ENCODE results near the gene ANKRD36B.
A peak's percentile ranks its signal among the peaks of the same experiment; 100 is the strongest.
"Not testable (repeated sequence)": the region's sequence is repeated elsewhere in the genome, so short reads cannot be mapped to it uniquely, and the experiment has no call there.

The ANKRD36B gene

GRCh38 chr2:97590515-97591394, 1.1 kb upstream of the ANKRD36B start:
- peak overlapping the region; percentile 45 for H3K4me3 ChIP-seq (ENCODE audit: control insufficient read depth, low read depth, low read length)
- TF ChIP-seq, protein P1, sequence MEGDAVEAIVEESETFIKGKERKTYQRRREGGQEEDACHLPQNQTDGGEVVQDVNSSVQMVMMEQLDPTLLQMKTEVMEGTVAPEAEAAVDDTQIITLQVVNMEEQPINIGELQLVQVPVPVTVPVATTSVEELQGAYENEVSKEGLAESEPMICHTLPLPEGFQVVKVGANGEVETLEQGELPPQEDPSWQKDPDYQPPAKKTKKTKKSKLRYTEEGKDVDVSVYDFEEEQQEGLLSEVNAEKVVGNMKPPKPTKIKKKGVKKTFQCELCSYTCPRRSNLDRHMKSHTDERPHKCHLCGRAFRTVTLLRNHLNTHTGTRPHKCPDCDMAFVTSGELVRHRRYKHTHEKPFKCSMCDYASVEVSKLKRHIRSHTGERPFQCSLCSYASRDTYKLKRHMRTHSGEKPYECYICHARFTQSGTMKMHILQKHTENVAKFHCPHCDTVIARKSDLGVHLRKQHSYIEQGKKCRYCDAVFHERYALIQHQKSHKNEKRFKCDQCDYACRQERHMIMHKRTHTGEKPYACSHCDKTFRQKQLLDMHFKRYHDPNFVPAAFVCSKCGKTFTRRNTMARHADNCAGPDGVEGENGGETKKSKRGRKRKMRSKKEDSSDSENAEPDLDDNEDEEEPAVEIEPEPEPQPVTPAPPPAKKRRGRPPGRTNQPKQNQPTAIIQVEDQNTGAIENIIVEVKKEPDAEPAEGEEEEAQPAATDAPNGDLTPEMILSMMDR (IDR thresholded peaks at IDR 0.05; ENCODE audit: control insufficient read depth, insufficient read depth, low read depth, low read length, missing control alignments) = peak; percentile 84
- peak; percentile 60 for DNase-seq (ENCODE audit: low read depth)

DNA sequence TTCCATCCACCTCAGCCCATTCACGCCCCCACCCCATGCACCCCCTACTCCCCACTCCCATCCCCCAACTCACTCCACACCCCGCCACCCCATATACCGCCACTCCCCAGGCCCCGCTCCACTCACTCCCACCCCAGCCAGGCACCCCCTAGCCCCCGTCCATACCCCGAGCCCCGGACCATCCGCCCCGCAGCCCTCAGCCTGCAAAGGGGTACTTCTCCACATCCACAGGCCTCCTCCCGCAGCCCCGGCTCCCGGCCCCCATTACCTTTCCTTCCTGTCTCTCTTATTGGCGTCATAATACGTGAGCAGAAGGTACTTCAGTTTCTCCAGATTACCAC, 450 bp downstream of the ANKRD36B start:
- H3K4me3 ChIP-seq (ENCODE audit: control insufficient read depth, low read depth, low read length) = peak overlapping the region; percentile 47
- not testable (repeated sequence) for DNase-seq (ENCODE audit: low read depth)

DNA sequence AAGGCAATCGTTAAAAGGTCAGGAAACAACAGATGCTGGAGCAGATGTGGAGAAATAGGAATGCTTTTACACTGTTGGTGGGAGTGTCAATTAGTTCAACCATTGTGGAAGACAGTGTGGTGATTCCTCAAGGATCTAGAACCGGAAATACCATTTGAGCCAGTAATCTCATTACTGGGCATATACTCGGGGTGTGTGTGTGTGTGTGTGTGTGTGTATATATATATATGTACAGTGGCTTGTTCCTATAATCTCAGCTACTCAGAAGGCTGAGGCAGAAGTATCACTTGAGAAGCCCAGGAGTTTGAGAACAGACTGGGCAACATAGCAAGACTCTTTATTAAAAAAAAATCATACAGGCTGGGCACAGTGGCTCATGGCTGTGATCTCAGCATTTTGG, 24.0 kb downstream of the ANKRD36B start:
- not testable (repeated sequence) for H3K4me3 ChIP-seq (ENCODE audit: control insufficient read depth, low read depth, low read length); DNase-seq (ENCODE audit: low read depth)

GRCh38 chr2:97552406-97552805, 37.3 kb downstream of the ANKRD36B start:
- not testable (repeated sequence) for DNase-seq (ENCODE audit: low read depth); H3K4me3 ChIP-seq (ENCODE audit: control insufficient read depth, low read depth, low read length)

DNA sequence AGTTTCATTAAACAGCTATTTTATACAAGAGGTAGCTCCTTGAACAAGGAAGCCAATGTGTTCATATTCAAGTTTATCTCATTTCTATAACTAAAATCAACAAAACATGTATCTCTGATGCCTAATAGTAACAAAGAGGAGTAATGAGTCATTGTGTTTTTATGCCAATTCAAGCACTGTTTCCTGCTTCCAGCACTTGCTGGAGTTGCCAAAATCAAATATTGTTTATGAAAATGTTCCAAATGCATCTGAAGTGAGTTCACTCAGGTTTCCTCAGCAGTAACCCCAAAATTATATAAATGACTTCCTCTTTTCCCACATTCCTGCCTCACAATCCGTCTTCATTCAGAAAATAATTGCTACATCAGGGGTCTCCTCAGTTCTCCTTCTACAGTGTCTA, 39.2 kb downstream of the ANKRD36B start:
- DNase-seq (ENCODE audit: low read depth); H3K4me3 ChIP-seq (ENCODE audit: control insufficient read depth, low read depth, low read length): not testable (repeated sequence)

DNA sequence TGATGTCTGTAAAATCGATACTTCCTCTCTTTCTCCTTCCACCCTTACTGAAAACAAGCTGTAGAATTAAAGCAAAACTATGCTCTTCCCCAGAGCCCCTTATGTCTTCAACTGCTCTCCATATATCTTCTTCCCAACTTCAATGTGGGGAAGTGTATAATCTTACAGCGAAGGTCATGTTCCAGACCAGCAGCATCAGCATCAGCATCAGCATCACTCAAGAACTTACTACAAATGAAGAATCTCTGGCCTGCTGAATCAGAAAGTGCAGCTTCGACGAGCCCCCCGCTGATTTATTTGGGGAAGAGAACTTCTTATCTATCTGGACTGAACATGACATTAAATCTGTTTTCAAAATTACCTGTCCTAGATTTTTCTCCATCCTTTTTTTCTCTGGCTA, 40.6 kb downstream of the ANKRD36B start:
- DNase-seq (ENCODE audit: low read depth); H3K4me3 ChIP-seq (ENCODE audit: control insufficient read depth, low read depth, low read length): not testable (repeated sequence)

DNA sequence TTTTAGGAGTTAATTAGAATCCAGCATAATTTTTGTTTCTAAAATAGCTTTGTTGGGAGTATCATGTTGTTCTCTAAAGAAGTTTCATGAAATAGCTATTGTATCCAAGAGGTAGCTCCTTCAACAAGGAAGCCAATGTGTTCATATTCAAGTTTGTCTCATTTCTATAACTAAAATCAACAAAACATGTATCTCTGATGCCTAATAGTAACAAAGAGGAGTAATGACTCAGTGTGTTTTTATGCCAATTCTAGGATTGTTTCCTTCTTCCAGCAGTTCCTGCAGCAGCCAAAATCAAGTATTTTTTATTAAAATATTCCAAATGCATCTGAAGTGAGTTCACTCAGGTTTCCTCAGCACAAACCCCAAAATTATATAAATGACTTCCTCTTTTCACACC, 41.1 kb downstream of the ANKRD36B start:
- H3K4me3 ChIP-seq (ENCODE audit: control insufficient read depth, low read depth, low read length); DNase-seq (ENCODE audit: low read depth): not testable (repeated sequence)

- TF ChIP-seq, protein P1 (IDR thresholded peaks at IDR 0.05; ENCODE audit: control insufficient read depth, insufficient read depth, low read depth, low read length, missing control alignments) = no peak
Measured at GRCh38 chr2:97546711-97547110, 43.0 kb downstream of the ANKRD36B start.

GRCh38 chr2:97544911-97545310, 44.8 kb downstream of the ANKRD36B start:
- H3K4me3 ChIP-seq (ENCODE audit: control insufficient read depth, low read depth, low read length); DNase-seq (ENCODE audit: low read depth): not testable (repeated sequence)

More at GRCh38 chr2:97546711-97547110, 43.0 kb downstream of the ANKRD36B start:
- no peak overlapping the region for H3K4me3 ChIP-seq (ENCODE audit: control insufficient read depth, low read depth, low read length)
- DNase-seq (ENCODE audit: low read depth) = no peak

DNA sequence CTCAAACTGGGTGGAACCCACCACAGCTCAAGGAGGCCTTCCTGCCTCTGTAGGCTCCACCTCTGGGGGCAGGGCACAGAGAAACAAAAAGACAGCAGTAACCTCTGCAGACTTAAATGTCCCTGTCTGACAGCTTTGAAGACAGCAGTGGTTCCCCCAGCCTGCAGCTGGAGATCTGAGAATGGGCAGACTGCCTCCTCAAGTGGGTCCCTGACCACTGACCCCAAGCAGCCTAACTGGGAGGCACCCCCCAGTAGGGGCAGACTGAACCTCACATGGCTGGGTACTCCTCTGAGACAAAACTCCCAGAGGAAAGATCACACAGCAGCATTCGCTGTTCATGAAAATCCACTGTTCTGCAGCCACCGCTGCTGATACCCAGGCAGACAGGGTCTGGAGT, 63.8 kb downstream of the ANKRD36B start:
- DNase-seq (ENCODE audit: low read depth); H3K4me3 ChIP-seq (ENCODE audit: control insufficient read depth, low read depth, low read length): not testable (repeated sequence)

- not testable (repeated sequence) for DNase-seq (ENCODE audit: low read depth); H3K4me3 ChIP-seq (ENCODE audit: control insufficient read depth, low read depth, low read length)
Measured at GRCh38 chr2:97523816-97524215, 65.9 kb downstream of the ANKRD36B start.

DNA sequence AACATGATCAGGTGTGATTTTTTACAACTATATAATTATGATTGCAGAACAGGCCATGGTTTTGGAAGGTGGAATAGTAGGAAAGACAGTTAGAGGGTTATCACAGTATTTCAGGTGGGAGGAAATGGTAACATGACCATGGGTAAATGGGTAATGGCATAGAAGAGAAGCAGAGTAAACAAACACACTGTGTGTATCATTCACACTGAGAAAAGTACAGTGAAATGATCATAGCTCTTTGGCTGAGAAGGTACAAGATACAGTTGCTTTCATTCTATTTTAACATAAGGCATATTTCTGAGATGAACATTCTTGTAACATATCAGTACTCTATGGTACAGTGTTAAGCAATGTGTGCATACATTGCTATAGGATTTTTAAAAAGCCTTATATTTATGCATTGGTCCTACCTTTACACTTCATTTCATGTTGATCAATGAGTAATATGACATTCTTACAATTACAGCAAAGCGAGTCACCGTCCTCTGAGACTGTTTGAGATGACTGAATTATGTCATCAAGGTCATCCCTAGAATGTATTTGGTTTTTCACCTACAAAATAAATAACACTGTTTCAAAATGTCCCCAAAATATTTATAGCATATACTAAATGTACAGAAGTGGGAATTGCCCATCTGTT, 66.6 kb downstream of the ANKRD36B start:
- not testable (repeated sequence) for DNase-seq (ENCODE audit: low read depth); H3K4me3 ChIP-seq (ENCODE audit: control insufficient read depth, low read depth, low read length)

GRCh38 chr2:97495651-97496050, 94.0 kb downstream of the ANKRD36B start:
- DNase-seq (ENCODE audit: low read depth); H3K4me3 ChIP-seq (ENCODE audit: control insufficient read depth, low read depth, low read length): not testable (repeated sequence)

- not testable (repeated sequence) for H3K4me3 ChIP-seq (ENCODE audit: control insufficient read depth, low read depth, low read length); DNase-seq (ENCODE audit: low read depth)
Measured at GRCh38 chr2:97490141-97490540, 99.5 kb downstream of the ANKRD36B start.
